ENCODE data around the gene C2orf68.
"Not testable (repeated sequence)": the region's sequence is repeated elsewhere in the genome, so short reads cannot be mapped to it uniquely, and the experiment has no call there.

C2orf68 gene

DNA sequence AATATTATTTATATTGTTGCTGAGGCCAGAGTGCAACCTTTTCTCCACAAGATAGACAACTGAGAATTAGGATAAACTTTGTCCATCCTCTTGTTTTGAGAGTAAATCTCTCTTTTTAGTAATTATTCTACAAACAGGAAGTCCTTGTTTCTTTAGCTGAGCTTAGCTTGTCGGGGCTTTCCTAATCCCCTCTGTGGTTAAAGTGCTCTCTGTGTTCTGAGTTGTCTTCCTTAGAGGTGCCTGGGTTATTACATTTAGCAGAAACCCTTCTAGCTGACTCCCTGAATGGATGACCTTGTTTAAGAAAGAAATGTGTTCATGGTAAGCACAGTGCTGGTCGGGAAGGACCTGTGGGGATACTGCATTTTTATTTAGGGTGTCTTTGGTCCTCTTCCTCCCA, 16.8 kb upstream of the C2orf68 start:
- DNase-seq = no peak

DNA sequence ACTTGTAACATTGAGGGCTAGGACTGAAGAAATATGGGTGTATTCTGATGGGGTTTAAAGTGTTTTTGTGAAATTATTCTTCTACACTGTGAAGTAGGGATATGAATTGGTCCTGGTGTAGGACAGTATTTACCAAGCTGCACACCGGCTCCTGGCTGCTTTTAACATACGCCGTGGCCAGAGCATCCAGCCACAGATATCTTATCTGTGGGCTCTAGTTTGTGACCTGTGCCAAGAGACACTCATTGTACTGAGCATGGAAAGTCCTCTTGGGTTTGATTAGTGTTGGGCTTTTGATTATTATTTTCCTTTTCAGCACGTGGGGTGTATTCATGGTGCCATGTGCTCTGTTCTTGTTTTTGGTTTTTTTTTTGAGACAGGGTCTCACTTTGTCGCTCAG, 12.1 kb upstream of the C2orf68 start:
- no peak for DNase-seq

DNA sequence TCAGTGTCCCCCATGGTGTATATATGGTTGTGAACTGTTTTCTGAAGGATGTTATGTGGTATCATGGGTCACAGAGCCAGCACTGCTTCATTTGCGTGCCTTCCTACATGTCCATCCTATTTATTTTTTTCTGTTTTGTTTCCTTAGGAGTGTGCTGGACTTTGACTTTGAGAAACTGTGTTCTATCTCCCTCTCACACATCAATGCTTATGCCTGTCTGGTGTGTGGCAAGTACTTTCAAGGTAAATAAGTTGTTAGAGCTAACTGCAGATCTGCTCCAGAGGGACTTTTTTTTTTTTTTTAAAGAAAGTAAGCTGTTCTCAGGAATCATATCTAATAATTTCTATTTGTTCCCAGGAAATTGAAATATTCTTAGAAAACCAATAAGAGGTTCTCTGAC, 9.5 kb upstream of the C2orf68 start:
- DNase-seq = no peak

DNA sequence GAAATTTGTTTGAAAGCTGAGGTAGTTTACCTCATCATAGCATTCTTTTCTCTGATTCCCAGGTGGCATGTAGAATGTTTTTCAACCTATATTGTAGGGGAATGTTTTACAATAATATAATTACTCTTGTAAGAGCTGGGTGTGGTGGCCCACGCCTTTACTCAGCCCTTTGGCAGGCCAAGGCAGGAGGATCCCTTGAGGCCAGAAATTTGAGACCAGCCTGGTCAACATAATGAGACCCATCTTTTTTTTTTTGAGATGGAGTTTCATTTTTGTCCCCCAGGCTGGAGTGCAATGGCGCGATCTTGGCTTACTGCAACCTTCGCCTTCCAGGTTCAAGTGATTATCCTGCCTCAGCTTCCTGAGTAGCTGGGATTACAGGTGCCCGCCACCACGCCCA, 7.8 kb upstream of the C2orf68 start:
- DNase-seq = no peak

DNA sequence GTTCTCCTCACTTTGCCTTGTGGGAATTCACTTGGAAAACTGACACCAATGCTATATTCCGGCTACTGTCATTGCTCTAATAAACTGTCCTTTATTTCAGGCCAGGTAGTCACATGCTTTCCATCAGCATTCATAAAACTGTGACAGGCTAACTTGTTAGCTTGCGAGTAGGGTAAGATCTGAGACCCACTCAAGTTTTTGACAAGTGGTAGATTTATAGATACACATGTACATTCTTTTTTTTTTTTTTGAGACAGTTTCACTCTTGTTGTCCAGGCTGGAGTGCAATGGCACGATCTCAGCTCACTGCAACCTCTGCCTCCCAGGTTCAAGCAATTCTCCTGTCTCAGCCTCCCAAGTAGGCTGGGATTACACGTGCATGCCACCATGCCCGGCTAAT, 5.9 kb upstream of the C2orf68 start:
- not testable (repeated sequence) for DNase-seq

DNA sequence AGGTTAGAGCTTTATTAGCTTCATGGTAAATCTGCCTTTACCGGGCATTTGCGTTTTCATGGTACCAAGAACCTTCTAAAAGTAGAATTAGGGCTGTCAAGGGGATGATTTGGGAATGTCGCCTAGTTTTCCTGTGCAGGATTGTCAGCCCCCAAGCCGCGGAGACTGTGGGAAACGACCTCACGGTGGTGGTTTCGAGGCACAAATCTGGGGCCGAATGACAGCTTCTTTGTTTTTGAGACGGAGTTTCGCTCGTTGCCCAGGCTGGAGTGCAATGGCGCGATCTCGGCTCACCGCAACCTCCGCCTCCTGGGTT, 3.5 kb upstream of the C2orf68 start:
- no peak for DNase-seq

DNA sequence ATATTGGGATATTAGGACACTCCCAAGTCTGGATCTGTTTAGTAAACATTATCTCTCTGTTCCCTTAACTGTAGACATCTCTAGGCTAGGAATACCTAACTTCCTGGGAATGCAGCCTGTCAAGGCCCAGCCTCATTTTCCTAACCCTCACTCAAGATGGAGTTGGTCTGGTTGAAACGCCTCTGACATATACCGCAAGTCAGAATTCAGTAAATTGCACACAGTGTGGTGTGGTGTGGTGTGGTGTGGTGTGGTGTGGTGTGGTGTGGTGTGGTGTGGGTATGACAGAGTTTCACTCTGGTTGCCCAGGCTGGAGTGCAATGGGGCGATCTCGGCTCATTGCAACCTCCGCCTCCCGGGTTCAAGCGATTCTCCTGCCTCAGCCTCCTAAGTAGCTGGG, 2.9 kb upstream of the C2orf68 start:
- DNase-seq = not testable (repeated sequence)

DNA sequence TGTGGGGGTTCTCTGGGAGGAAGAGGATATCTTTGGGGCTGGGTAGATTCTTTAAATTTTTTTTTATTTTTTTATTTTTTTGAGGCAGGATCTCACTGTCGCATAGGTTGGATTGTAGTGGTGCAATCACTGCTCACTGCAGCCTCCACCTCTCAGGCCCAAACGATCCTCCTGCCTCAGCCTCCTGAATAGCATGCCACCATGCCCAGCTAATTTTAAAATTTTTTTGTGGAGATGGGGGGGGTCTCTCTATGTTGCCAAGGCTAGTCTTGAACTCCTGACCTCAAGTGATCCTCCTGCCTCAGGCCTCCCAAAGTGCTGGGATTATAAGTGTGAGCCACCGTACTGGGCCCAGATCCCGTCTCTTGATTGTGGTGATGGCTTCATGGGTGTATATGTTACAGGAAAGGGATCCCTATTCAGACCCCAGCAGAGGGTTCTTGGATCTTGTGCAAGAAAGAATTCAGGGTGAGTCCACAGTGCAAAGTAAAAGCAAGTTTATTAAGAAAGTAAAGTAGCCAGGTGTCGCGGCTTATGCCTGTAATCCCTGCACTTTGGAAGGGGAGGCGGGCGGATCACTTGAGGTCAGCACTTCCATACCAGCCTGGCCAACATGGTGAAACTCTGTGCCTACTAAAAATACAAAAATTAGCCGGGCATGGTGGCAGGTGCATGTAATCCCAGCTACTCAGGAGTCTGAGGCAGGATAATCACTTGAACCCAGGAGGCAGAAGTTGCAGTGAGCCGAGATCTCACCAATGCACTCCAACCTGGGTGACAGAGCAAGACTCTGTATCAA, 2.0 kb upstream of the C2orf68 start:
- DNase-seq = no peak

DNA sequence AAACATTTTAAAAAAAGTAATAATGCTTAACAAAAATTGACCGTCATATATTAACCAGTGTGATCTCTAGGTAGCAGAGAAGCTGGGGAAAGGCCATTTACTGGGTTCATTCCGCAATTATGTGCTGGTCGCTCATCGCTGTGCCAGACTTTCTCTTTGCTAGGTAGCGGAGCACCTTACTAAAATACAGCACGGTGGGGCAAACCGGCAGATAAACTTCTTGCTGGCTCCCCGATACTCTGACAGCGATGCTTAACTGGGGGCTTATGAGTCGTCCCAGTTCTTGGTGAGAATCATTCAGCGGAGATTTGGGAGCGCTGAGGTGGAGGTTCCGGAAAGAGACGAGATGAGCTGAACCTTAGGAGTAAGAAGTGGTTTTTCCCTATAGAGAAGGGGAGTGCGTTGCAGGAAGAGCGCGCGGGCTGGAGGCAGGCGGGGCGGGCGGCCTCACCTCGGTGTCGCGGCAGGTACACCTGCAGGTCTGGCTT, 605 bp downstream of the C2orf68 start:
- no peak for DNase-seq

DNA sequence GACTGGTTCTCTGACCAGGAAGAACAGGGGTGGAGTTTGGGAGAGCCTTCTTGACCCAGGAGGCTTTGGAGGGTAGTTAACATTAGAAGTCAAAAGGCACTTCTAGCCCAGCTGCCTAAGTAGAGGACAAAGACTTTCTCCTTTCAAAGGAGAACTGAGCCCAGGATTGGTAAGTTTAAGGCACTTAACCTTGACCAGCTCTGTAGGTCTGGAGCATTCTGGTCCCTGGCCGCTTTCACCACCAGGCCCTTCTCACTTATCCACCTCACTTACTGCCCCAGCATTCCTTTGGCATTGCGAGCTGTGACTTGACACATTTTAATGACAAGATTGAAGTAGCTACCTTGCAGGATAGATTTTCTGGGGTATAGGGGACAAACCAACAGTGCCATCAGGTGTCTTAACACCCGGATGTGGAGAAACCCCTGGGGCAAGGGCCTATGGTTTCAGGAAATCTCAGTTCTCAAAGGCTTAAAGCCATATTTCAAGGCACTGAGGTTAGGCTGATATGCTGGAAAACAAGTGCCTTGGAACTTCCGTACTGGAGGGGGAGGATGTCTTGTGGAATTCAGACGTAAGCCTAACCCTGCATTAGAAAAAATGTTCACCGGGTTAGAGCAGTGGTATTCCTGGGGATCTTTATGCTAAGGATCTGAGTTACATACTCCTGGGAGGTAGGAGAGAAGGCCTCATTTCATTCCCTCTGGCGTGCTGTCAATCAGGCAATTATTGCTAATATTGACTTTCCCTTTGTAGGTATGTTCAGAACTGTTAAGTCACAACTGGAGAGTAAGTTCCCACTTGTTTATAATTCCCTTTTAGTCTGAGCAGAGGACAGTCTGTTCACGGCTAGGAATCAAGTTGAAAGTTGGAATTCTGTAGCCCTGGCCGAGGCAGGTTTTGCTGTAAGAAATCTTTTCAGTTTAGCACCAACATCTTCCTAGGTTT, 4.3 kb downstream of the C2orf68 start:
- no peak for DNase-seq

DNA sequence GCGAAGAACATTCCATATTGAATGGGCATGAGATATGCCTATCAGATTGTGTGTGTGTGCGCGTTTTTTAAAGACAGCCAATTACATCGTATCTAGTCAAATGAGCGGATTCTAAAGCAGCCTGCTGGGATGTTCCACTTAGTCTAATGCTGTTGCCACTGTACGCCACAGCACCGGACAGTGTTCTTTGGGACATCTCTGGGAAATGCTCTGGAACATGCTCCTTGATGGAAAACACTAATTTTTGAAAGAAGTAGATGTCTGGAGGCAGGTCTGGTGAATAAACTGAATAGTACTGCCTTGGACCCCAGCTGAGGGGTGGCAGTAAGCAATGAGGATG, 5.8 kb downstream of the C2orf68 start:
- DNase-seq = no peak

DNA sequence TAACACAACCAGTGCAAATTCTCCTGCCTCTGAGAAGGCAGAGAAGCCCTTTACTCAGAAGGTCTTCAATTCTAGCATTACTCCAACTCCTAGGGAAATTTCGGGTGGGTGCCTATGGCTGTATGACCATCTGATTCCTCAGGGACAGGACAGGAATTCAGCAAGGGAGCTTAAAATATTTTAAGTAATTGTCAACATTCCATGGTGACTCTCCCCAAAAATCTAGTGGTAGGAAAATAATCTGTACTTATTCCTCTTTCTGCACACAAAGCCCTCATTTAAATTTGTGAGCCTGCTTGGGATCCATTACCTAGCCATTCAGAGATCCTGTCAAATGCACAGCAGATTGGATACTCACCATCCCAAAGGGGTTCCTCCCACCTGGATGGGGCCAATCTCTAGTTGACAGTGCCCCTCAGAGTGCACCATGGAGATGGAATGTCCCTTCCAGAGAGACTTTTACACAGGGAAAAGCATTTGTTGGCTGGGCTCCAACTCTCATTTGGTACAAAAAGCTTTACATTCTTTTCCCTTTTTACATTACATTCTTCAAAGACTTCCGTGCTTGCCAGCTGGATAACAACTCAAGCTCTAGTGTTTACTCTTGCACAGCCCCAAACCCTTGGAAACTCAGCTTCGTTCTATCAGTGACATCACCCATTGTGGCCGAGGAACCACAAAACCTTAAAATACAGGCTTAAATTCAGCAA, 6.3 kb downstream of the C2orf68 start:
- no peak for DNase-seq

DNA sequence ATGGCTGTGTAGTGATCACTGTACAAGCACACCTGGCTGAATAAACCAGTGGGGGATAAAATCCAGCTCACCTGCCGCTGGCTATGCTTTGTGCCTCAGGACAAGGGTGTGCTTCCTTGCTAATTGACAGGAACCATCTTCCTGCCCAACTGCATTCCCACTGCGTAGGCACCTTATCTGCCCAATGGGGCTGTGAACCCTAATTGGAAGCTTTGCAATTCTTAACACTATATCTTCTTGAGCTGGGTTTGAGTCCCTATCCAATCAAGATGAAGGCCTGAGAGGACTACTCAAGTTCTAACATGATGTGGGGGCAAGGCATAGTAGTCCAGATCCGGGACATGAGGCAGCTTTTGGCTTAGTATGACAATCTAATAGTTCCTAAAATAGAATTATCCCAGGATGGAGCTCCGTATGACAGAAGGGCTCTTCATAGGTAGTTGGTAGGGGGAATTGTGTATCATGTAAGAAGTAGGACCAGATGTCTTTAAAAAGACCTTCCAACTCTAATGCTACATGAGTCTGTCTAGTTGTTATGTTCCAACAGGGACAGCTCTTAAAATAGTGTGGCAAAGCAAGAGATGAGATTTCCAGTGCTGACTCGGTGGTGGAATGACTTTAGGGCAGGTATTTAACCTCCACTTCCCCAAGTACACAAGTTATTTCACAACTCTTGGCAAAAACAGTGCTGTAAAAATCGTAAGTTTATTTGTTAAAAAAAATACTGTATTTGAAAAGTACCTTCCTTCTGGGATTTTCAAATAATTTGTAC, 7.1 kb downstream of the C2orf68 start:
- no peak for DNase-seq

DNA sequence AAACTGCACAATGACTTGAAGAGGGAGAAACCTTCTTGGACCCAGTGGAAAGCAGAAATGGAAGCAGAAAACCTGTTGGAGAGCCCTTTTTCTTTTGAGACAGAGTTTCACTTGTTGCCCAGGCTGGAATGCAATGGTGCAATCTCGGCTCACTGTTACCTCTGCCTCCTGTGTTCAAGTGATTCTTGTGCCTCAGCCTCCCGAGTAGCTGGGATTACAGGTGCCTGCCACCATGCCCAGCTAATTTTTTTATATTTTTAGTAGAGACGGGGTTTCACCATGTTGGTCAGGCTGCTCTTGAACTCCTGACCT, 7.8 kb downstream of the C2orf68 start:
- not testable (repeated sequence) for DNase-seq

DNA sequence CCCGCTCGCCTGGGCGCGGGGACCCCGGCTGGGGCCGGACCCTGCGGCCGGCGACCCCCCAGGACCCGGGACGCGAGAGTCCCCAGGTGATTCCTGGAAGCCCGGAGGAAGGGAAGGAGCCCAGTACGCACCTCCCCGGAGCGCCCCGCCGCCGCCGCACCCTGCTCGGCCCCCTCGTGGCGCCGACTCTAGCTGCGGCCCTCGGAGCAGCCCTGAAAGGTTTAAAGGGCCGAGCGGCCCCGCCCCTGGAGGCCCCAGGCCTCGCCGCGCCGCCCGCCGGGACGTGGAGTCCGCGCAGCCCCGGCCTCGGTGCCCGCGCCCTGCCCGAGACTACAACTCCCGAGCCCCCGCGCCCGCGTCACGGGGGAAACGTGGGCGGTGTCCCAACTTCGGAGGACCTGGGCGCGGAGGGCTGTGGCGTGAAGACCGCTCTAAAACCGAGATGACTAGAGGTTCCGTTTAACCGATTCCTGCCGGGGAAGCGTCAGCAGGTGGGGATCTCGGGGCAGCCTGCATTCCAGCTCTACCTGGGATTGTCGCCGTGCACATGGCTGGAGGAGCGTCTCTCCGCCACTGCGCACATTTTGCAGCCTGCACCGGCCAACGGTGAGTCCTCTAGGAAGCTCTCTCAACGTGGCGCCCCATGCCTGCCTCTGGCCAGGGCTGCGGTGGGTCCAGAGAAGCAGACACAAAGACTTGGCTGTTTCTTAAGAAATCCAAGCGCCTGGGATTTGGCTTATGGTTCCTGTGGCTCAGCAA, 9.2 kb downstream of the C2orf68 start, which contains the start of gene TMEM150A:
TSS of gene TMEM150A (minus strand) at position 223 of the 759 bp plus-strand sequence. CDS start 750 bp downstream, outside the sequence.
- DNase-seq = peak; percentile 94

DNA sequence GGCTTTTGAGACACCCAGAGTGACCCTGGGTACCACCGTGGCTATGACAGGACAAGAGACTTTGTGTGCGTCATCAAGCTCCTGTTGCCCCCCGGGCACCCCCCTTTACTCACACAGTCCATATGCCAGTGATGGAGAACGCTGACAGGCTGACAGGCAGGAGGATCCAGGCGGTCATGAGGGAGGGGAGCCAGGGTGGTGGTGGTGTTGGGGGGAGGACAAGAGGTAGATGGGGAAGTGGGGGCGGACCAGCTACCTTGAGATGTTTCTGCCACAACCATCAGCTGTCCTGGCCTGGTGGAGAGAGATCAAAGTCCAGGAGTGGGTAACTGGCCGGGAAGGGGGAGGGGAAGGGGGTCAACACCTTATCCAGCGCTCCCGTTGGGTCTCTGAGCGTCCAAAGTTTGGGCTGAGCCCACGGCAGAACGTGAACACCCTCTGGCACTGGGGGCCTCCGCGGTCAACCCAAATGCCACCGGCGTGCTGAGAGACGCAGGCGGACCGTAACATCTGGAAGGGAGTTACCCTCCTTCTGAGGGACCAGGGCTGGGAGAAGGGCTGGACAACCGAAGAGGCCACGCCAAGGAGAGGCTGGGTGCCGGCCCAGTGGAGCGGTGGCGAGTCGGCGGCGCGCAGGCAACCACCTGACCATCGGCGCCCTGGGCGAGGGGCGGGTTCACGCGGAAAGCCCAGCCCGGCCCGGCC, 9.9 kb downstream of the C2orf68 start:
- peak; percentile 72 for DNase-seq

DNA sequence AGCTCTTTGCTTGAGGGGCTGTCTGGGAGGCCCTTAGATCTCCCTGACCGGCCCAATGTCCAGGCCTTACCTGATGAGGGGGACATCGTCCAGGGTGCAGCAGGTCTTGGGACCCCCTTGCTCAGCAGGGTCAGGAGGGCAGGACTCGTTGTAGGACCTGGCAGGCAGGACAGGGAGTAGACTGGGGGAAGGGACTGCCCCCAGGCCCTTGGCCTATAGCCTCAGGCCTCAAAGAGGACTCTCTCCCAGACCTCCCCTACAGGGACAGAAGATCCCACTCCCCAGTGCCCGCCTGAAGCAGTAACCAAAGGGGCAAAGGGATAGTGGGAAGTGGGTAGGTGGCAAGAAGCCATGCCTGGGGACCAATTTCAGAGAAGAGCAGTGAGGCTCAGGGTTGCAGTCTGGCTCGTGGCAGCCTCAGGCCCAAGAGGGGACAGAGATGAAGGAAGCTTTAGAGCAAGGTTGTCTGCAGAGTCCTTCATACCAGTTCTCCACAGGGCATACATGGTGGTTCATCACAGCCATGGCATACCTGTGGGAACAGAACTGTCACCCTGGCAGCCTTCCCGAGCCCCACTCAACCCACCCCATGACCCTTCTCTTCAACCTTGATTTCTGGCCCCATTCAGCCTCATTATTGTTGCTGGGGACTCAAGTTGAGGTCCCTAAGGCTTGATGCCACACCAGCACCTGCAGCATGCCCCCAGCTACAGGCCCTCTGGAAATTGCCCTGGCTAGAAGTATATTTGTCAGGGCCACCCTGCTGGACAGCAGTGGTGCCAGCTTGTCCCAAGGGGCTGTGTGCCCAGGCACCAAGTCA, 10.7 kb downstream of the C2orf68 start:
- DNase-seq = no peak

DNA sequence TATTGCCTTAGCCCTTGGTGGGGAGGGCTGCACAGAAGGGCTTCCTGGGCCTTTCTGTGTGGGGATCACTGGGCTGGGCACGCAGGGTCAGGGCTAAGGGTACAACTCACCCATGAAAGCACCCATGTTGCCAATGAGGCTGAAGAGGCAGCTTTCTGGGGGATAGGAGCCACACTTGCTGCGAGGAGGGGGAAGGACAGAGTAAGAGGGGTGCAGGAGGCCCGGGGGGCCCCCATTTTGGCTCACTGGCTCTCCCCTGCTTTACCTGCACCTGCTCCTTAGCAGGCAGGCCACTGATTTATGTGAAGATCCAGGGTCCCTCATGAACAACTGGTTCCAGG, 11.7 kb downstream of the C2orf68 start:
- no peak for DNase-seq

DNA sequence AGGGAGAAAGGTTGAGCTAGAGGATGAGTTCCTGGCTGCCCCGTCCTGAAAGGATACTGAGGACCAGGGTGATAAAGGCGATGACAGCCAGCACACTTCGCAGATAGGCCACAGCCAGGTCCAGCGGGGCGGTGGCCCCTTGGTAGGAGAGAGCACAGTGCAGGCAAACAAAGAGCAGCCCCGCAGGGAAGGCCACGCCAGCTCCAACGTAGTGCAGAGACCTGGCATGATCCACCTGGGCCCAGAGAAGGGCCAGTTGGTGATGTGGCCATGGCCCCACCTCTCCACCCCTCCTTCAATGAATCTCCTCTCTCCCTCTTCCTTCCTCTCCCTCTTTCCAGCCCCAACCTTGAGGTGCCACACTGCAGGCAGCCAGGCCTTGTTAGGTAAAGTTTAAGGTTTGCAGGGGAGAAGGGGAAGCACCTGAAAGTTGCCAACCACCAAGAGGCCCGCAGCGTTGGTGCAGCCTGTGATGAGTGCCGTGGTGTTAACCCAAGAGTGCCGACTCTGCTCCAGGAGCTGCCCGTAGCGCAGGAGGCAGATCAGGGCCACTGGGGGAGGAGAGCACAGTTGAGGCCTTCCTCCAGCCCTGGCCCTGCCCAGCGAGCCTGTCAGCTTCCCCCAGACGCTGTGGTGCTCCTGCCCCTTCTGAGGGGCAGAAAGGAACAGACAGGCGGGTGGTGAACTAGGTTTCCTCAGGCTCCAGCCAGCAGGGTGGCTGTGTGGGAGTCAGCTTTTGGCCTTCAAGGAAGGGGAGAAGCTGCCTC, 12.2 kb downstream of the C2orf68 start:
- no peak for DNase-seq
